K562 (cell line): Measurements from ENCODE around the gene SBK1. TPM values are rescaled to one million over a fixed set of nuclear protein-coding genes. Genes with fewer than 3 reads are reported as not detected.

Experiments used
- ATAC-seq: fragments of 200-7000 bp; cut with Tn5 transposase; 3 replicates; pipeline ENCODE4 v1.9.1; 2020; ENCODE audit warnings: moderate library complexity
- Bru-seq: library from RNA; stranded (reverse); fragments of 400-500 nt; gene quantifications from one replicate; lab custom pipeline; 2021; lab: Mats Ljungman, UMichigan
- BruChase-seq, 2 experiments: library from RNA; stranded (reverse); fragments of 400-500 nt; gene quantifications; one replicate each; lab custom pipeline; 2021; lab: Mats Ljungman, UMichigan
- BruUV-seq: library from RNA; stranded (reverse); fragments of 400-500 nt; replicated peaks from 2 replicates; lab custom pipeline; 2021; lab: Mats Ljungman, UMichigan
- CTCF ChIA-PET: fragments of 300-600 bp; formaldehyde crosslinking; extraction: SDS; loops from one replicate; lab custom pipeline; 2021; ENCODE audit warnings: low intra/inter-chr PET ratio; lab: Yijun Ruan, JAX
- POLR2A ChIA-PET: fragments of 300-600, 350-650 bp; sonication (Branson Sonifier 250); formaldehyde crosslinking; extraction: SDS; loops from one replicate; lab custom pipeline; 2021; ENCODE audit warnings: antibody characterized with exemption, inconsistent platforms; lab: Yijun Ruan, JAX
- DNase-seq, 4 experiments: peaks; one replicate each; pipeline versions ENCODE4 v3.0.0 to v3.0.0-alpha.2; 2011 to 2018; ENCODE audit warnings: low spot score in 3 of 4, mixed read lengths in 3 of 4; ENCODE audit errors: extremely low read depth in 1 of 4
- FAIRE-seq: peaks from 2 replicates; lab custom pipeline; 2011; peaks lifted over from hg19 to GRCh38; lab: Jason Lieb, UNC
- H2AFZ ChIP-seq: 2 replicates; pipeline ENCODE4 v1.6.0; 2011; ENCODE audit warnings: low read depth, low read length, control low read depth, inconsistent platforms
- H3K27ac ChIP-seq: fragments of 200-600 bp; 3 replicates; pipeline ENCODE4 v1.8.0; 2011; ENCODE audit warnings: low read depth, mild to moderate bottlenecking, control low read depth, inconsistent platforms, low read length, moderate library complexity, mixed read lengths; ENCODE audit errors: extremely low read depth
- H3K27me3 ChIP-seq, 2 experiments: fragments of 300-600 bp in 1 of 2; 2 replicates in 1 of 2; 3 replicates in 1 of 2; pipeline versions ENCODE4 v1.6.0 to v1.8.0; 2011; ENCODE audit warnings: inconsistent platforms in 2 of 2, low read length in 2 of 2, mild to moderate bottlenecking in 1 of 2, mixed read lengths in 1 of 2, moderate library complexity in 1 of 2; ENCODE audit not compliant: control insufficient read depth in 2 of 2, insufficient read depth in 2 of 2
- H3K36me3 ChIP-seq: fragments of 300-600 bp; 3 replicates; pipeline ENCODE4 v1.8.0; 2011; ENCODE audit warnings: mild to moderate bottlenecking, low read length, inconsistent platforms; ENCODE audit not compliant: control insufficient read depth, insufficient read depth
- H3K4me1 ChIP-seq, 2 experiments: fragments of 200-600 bp in 1 of 2; replicated peaks in 1 of 2; 2 replicates in 1 of 2; 3 replicates in 1 of 2; pipeline versions ENCODE4 v1.5.1 to v1.8.0; 2011; ENCODE audit warnings: inconsistent platforms in 2 of 2, low read length in 2 of 2, mild to moderate bottlenecking in 1 of 2, mixed read lengths in 1 of 2, moderate library complexity in 1 of 2; ENCODE audit not compliant: control insufficient read depth in 2 of 2, insufficient read depth in 2 of 2
- H3K4me2 ChIP-seq: 2 replicates; pipeline ENCODE4 v1.6.1; 2011; ENCODE audit warnings: low read length, control low read depth, inconsistent platforms, mixed read lengths; ENCODE audit not compliant: insufficient read depth
- H3K4me3 ChIP-seq: fragments of 200-600 bp; sonication (generic), shearing (Covaris generic); 2 replicates; pipeline ENCODE4 v1.5.1; 2016; ENCODE audit warnings: control low read depth, inconsistent platforms
- H3K79me2 ChIP-seq: fragments of 200-600 bp; 3 replicates; pipeline ENCODE4 v1.8.0; 2011; ENCODE audit warnings: low read length, inconsistent platforms; ENCODE audit not compliant: control insufficient read depth, insufficient read depth
- H3K9ac ChIP-seq, 2 experiments: 2 replicates each; pipeline versions ENCODE4 v1.6.0 to v1.6.1; 2011; ENCODE audit warnings: low read depth in 2 of 2, low read length in 2 of 2, control low read depth in 1 of 2, inconsistent platforms in 1 of 2, mild to moderate bottlenecking in 1 of 2, mixed read lengths in 1 of 2; ENCODE audit not compliant: insufficient read depth in 1 of 2
- H3K9me1 ChIP-seq: one replicate; pipeline ENCODE4 v1.6.0; 2011; ENCODE audit warnings: inconsistent platforms, mild to moderate bottlenecking, low read length, moderate library complexity; ENCODE audit not compliant: control insufficient read depth, insufficient read depth
- H3K9me3 ChIP-seq: replicated peaks from 2 replicates; pipeline ENCODE4 v1.5.1; 2011; ENCODE audit warnings: low read depth, low read length, inconsistent platforms; ENCODE audit not compliant: control insufficient read depth, insufficient read depth
- H4K20me1 ChIP-seq: replicated peaks from 2 replicates; pipeline ENCODE4 v1.6.1; 2011; ENCODE audit warnings: low read length, inconsistent platforms, mixed read lengths; ENCODE audit not compliant: control insufficient read depth, insufficient read depth
- ERF ChIP-seq: fragments of 450-650 bp; formaldehyde crosslinking; IDR thresholded peaks from 2 replicates; pipeline ENCODE4 v1.4.0; 2020; ENCODE audit warnings: mild to moderate bottlenecking, mixed read lengths
- GABPA ChIP-seq: fragments of 200-800 bp; sonication (Bioruptor generic); conservative IDR thresholded peaks from 2 replicates; pipeline ENCODE4 v1.6.1; 2016; ENCODE audit warnings: low read depth, missing genetic modification characterization, missing compliant biosample characterization
- GMEB1 ChIP-seq: fragments of 250-450 bp; sonication (Bioruptor Pico); IDR thresholded peaks from 2 replicates; pipeline ENCODE4 v1.4.0; 2020; ENCODE audit warnings: mild to moderate bottlenecking
- HDAC8 ChIP-seq: fragments of 450-650 bp; IDR thresholded peaks from 2 replicates; pipeline ENCODE4 v1.6.1; 2016; ENCODE audit warnings: mild to moderate bottlenecking, missing genetic modification characterization, moderate library complexity, missing compliant biosample characterization
- HEY1 ChIP-seq: fragments of 250-450 bp; sonication (Bioruptor Pico); IDR thresholded peaks from 2 replicates; pipeline ENCODE4 v1.5.0; 2020; ENCODE audit warnings: mild to moderate bottlenecking, moderate library complexity, borderline replicate concordance
- RB1 ChIP-seq: fragments of 450-650 bp; IDR thresholded peaks from 2 replicates; pipeline ENCODE4 v1.6.1; 2017; ENCODE audit warnings: low read depth, mild to moderate bottlenecking
- TAF1 ChIP-seq: IDR thresholded peaks from 2 replicates; pipeline ENCODE4 v1.6.1; 2011; ENCODE audit warnings: mild to moderate bottlenecking, low read length, moderate library complexity; ENCODE audit not compliant: insufficient read depth, control insufficient read depth, severe bottlenecking; ENCODE audit errors: extremely low read depth
- THRAP3 ChIP-seq: fragments of 450-650 bp; IDR thresholded peaks from 2 replicates; pipeline ENCODE4 v1.6.1; 2016; ENCODE audit warnings: mild to moderate bottlenecking, inconsistent platforms, borderline replicate concordance
- U2AF2 ChIP-seq: fragments of 200-400 bp; formaldehyde crosslinking; optimal IDR thresholded peaks from 2 replicates; pipeline ENCODE3; 2017; ENCODE audit warnings: low read depth, mild to moderate bottlenecking, low read length
- ZNF398 ChIP-seq: fragments of 250-450 bp; sonication (Bioruptor Pico); IDR thresholded peaks from 2 replicates; pipeline ENCODE4 v1.8.0; 2021; ENCODE audit warnings: moderate library complexity, mild to moderate bottlenecking, inconsistent platforms
- WGBS: fragments of 100-300 bp; shearing (Covaris generic); methylation state at CpG from one replicate; pipeline ENCODE4 v1.1.6; 2016; ENCODE audit warnings: low coverage, mixed read lengths; ENCODE audit not compliant: insufficient coverage; ENCODE audit errors: missing lambda C conversion rate; 5-methylcytosine and 5-hydroxymethylcytosine counted together
- in situ Hi-C: fragments of 300-500 bp; cut with MboI; formaldehyde crosslinking; loops from 4 replicates; pipeline ENCODE4 v1.15.0; 2018; ENCODE audit warnings: inconsistent platforms, mixed read lengths
- intact Hi-C: fragments of 100-400 bp; cut with micrococcal nuclease; formaldehyde crosslinking; loops from 2 replicates; pipeline ENCODE4 v1.14.2; 2022
- long read RNA-seq, 3 experiments: library from polyadenylated mRNA in 2 of 3; library from RNA in 1 of 3; unstranded in 2 of 3; stranded (forward) in 1 of 3; transcript quantifications; one replicate each; pipeline ENCODE4 v2.0.0, GENCODE V29; 2019 to 2022
- polyA minus RNA-seq, 3 experiments: library from RNA; depleted of rRNA, polyadenylated mRNA; stranded (reverse); fragments of >200 nt; gene quantifications; 2 replicates each; pipeline ENCODE4 v1.2.3, GENCODE V29; 2011
- polyA plus RNA-seq, 8 experiments: library from polyadenylated mRNA; depleted of rRNA in 4 of 8; stranded (reverse) in 5 of 8; unstranded in 3 of 8; fragments of >200 nt; fragmentation: Nextera tagmentation in 2 of 8; fragmentation: Illumina TruSeq in 1 of 8; extraction: Ambion mirVana in 2 of 8; extraction: Trizol in 1 of 8; gene quantifications; 2 replicates each; pipeline versions ENCODE4 v1.2.1 to v1.2.3, GENCODE V29; 2011 to 2014; ENCODE audit warnings: inconsistent platforms in 1 of 8, missing spikeins in 1 of 8
- total RNA-seq, 7 experiments: library from RNA; depleted of rRNA in 6 of 7; stranded (reverse); fragments of >200 nt in 6 of 7; fragmentation: Illumina TruSeq in 2 of 7; extraction: Trizol in 2 of 7; gene quantifications; 2 replicates each; pipeline versions ENCODE4 v1.2.1 to v1.2.3, GENCODE V29; 2011 to 2021; ENCODE audit warnings: low replicate concordance in 1 of 7

SBK1 gene
- not detected in 2 replicates for total RNA-seq (2011; cell fraction: chromatin; rRNA removed; ENCODE audit: low replicate concordance)
- not detected in 2 replicates for total RNA-seq (2011; cell fraction: nucleolus; rRNA removed)
- not detected in 2 replicates for total RNA-seq (2011; cell fraction: nucleoplasm; rRNA removed)
- total RNA-seq (2014; rRNA removed), result 0.04 TPM in 1 of 2 replicates, not detected in the other
- total RNA-seq (2014; rRNA removed; fragmentation: Illumina TruSeq; extraction: Trizol), result not detected in 2 replicates
- total RNA-seq (2015; rRNA removed; fragmentation: Illumina TruSeq; extraction: Trizol), result not detected in 2 replicates
- total RNA-seq (2021), result 0.07 TPM in 1 of 2 replicates, not detected in the other
- not detected in 2 replicates for polyA plus RNA-seq (2011; rRNA removed)
- 0.01 TPM in 1 of 2 replicates, not detected in the other for polyA plus RNA-seq (2011; cell fraction: cytosol; rRNA removed)
- polyA plus RNA-seq (2011; cell fraction: nucleus; rRNA removed), result 0.03 TPM in 1 of 2 replicates, not detected in the other
- polyA plus RNA-seq (2012), result 0.04 TPM in 2 replicates
- polyA plus RNA-seq (2014; fragmentation: Illumina TruSeq; extraction: Trizol), result 0.03 TPM in 1 of 2 replicates, not detected in the other
- not detected for polyA plus RNA-seq (2014; fragmentation: Nextera tagmentation; extraction: Ambion mirVana)
- 0.01 and 0.03 TPM in 2 replicates for polyA plus RNA-seq (2014; rRNA removed)
- not detected in 2 replicates for polyA minus RNA-seq (2011; rRNA and poly(A)+ RNA removed)
- not detected in 2 replicates for polyA minus RNA-seq (2011; cell fraction: cytosol; rRNA and poly(A)+ RNA removed)
- not detected in 2 replicates for polyA minus RNA-seq (2011; cell fraction: nucleus; rRNA and poly(A)+ RNA removed)
- Bru-seq, nascent RNA, result percentile 6 among the genes with signal in this experiment
- BruChase-seq, experiment 1, labeled RNA remaining after a 2-hour chase, result percentile 10 among the genes with signal in this experiment
- percentile 14 among the genes with signal in this experiment for BruChase-seq, experiment 2, labeled RNA remaining after a 6-hour chase
- long read RNA-seq, experiment 1, result 0 reads
- long read RNA-seq, experiment 2, result 0 reads
- long read RNA-seq, experiment 3, result 0 reads

- Histone ChIP-seq H3K9me1 (no peaks in the 10 kb centered on the region), H3K27me3 (peaks cover 13 to 48% of the 10 kb centered on the region in 2 experiments; a peak in 4 of 5 replicates), H3K27ac (no peak within 1 kb of the TSS), H3K4me3 (peak within 1 kb of the TSS; percentile 33), H2AFZ (peak within 1 kb of the TSS; percentile 75), H3K79me2 (no peaks in the 10 kb centered on the region), H4K20me1 (peaks cover 11% of the 10 kb centered on the region; the same call in 1 of the 2 replicates), H3K36me3 (no peaks in the 10 kb centered on the region), H3K9me3 (no peaks in the 10 kb centered on the region), H3K4me1 (peaks cover 4 to 14% of the 10 kb centered on the region in 2 experiments; a peak in 3 of 5 replicates), H3K9ac (peak within 1 kb of the TSS in 1 of 2 experiments; percentile 89; a peak in 3 of 4 replicates), H3K4me2 (peak within 1 kb of the TSS; percentile 79)
- DNase-seq (peak; percentile 84 to 99 (median 96)), ATAC-seq (peak; percentile 98), FAIRE-seq (peak; percentile 61)
- intact Hi-C loops (no loop called here), in situ Hi-C loops (no loop called here)
- CTCF ChIA-PET, result interaction anchor here (0.5 kb wide), 1 partner anchor 21 kb away, joined by 3 read pairs; no protein-coding TSS in a partner anchor
- 2% methylated on average over 19 of the region's 88 CpGs for WGBS
- no TSS peak for BruUV-seq
- POLR2A ChIA-PET, result interaction anchor here (0.7 to 1.5 kb wide), 4 partner anchors 9 to 266 kb away, joined by 4 to 7 read pairs (median 4); no protein-coding TSS in a partner anchor
- TF ChIP-seq HDAC8 (tag) (no peak), THRAP3 (no peak), HEY1 (CRISPR knock-in tag) (no peak), TAF1 (no peak), U2AF2 (no peak), GMEB1 (no peak), RB1 (peak; percentile 56; the same call in 1 of the 2 replicates), ERF (CRISPR knock-in tag) (0 out of 2 replicates have a peak, but pooled peaks have one; percentile 13), ZNF398 (CRISPR knock-in tag) (no peak), GABPA (tag) (peak; percentile 85)
Measured at GRCh38 chr16:28291651-28292626, at the start of gene SBK1. Gene SBK1, plus strand, starts transcription at chr16:28292525. Its CDS starts 24,867 bp downstream, at chr16:28317392.
